Stimulated activated CD4-positive, alpha-beta T cell treated with anti-CD3 and anti-CD28 coated beads, Interleukin-4, amount 100 ng/mL, for 4 hours (primary cell): ENCODE measurements around the gene YIPF1.
A peak's percentile ranks its signal among the peaks of the same experiment; 100 is the strongest.

Source experiments
- DNase-seq, 2 experiments: peaks; one replicate each; pipeline ENCODE4 v3.0.0-alpha.2; 2020

YIPF1 gene

GRCh38 chr1:53889304-53890298, at the start of gene YIPF1:
YIPF1 (minus strand) TSS chr1:53889797; CDS start chr1:53888937, 860 bp downstream.
- peak; percentile 77 to 86 for DNase-seq

- no peak for DNase-seq
Measured at GRCh38 chr1:53938136-53938830, 48.7 kb upstream of the YIPF1 start.

GRCh38 chr1:53936430-53936829, 46.8 kb upstream of the YIPF1 start:
- DNase-seq = no peak

- no peak for DNase-seq
Measured at GRCh38 chr1:53934170-53934765, 44.7 kb upstream of the YIPF1 start.

GRCh38 chr1:53931523-53931922, 41.9 kb upstream of the YIPF1 start:
- no peak for DNase-seq

GRCh38 chr1:53930932-53931331, 41.3 kb upstream of the YIPF1 start:
- DNase-seq = no peak

- no peak for DNase-seq
Measured at GRCh38 chr1:53929246-53929960, 39.8 kb upstream of the YIPF1 start.

- no peak for DNase-seq
Measured at GRCh38 chr1:53927376-53927881, 37.8 kb upstream of the YIPF1 start.

- no peak for DNase-seq
Measured at GRCh38 chr1:53919675-53920066, 30.1 kb upstream of the YIPF1 start.

GRCh38 chr1:53918343-53918742, 28.7 kb upstream of the YIPF1 start:
- no peak for DNase-seq

- no peak for DNase-seq
Measured at GRCh38 chr1:53913352-53914033, 23.9 kb upstream of the YIPF1 start.

- no peak for DNase-seq
Measured at GRCh38 chr1:53911442-53911841, 21.8 kb upstream of the YIPF1 start.

GRCh38 chr1:53909946-53910345, 20.3 kb upstream of the YIPF1 start:
- DNase-seq = no peak

GRCh38 chr1:53906121-53906520, 16.5 kb upstream of the YIPF1 start:
- no peak for DNase-seq

- DNase-seq = no peak
Measured at GRCh38 chr1:53905509-53905908, 15.9 kb upstream of the YIPF1 start.

GRCh38 chr1:53902235-53903138, 12.9 kb upstream of the YIPF1 start:
- DNase-seq = no peak

GRCh38 chr1:53899708-53900107, 10.1 kb upstream of the YIPF1 start:
- no peak for DNase-seq

GRCh38 chr1:53899206-53899628, 9.6 kb upstream of the YIPF1 start:
- no peak for DNase-seq

GRCh38 chr1:53896635-53897229, 7.1 kb upstream of the YIPF1 start:
- DNase-seq = no peak

- DNase-seq = no peak
Measured at GRCh38 chr1:53895421-53895820, 5.8 kb upstream of the YIPF1 start.
